Measurements from ENCODE around the gene GAK. TPM values are rescaled to one million over a fixed set of nuclear protein-coding genes. Genes with fewer than 3 reads are reported as not detected.

Gene GAK
- total RNA-seq, 1 donor from 2014 or later, result 86.9 TPM

DNA sequence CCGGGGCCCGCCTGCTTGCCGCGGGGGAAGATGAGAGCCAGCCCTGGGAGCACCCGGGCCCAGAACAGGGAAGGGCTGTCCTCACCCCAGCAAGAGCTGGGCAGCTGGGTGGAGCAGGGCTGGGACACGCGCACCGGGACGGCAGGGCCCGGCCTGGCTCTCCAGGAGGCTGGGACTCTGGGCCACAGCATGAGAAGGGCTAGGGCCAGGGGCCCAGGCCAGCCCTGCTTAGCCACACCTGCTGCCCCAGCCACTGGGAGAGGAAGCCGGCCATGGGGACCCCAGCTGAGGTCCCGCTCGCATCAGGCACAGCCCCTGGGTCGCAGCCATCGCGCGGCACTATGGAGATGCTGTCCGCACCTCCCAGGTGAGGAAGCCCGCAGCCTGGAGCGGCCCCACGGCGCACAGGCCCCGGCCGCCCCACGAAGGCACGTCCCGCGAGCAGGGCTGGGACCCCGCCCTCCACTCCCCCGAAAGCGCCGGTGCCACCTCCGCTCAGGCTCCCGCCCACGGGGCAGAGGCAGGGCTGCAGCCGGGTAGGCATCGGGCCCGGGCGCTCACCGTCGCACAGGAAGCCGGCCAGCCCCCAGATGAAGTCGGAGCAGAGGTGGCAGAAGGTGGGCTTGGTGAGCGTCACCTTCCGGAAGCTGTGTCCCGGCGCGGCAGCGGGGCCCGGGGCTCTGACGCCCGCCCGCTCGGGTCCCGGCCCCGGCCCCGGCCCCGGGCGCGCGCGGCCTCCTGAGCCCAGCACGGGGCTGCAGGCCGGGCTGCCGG, 40.7 kb upstream of the GAK start:
- Histone ChIP-seq H3K4me1 (ENCODE audit: insufficient read depth, low read length) (peaks cover 10% of the 10 kb centered on the region), H3K27ac (ENCODE audit: low read depth, low read length) (no peak overlapping the region), H3K4me2 (ENCODE audit: low read length) (peak overlapping the region; percentile 94), H3K9me3 (ENCODE audit: insufficient read depth, low read depth, low read length) (no peaks in the 10 kb centered on the region), H4K20me1 (ENCODE audit: insufficient read depth, low read length) (peaks cover 36% of the 10 kb centered on the region), H2AFZ (ENCODE audit: low read depth, low read length) (peak overlapping the region; percentile 73), H3K4me3 (ENCODE audit: insufficient read depth, low read depth, low read length) (peak overlapping the region; percentile 68), H3K9ac (ENCODE audit: low read length) (peak overlapping the region; percentile 76), H3K36me3 (ENCODE audit: insufficient read depth, low read length) (no peaks in the 10 kb centered on the region), H3K27me3 (ENCODE audit: insufficient read depth, low read length) (no peaks in the 10 kb centered on the region), H3K79me2 (ENCODE audit: insufficient read depth, low read length) (peaks cover 7% of the 10 kb centered on the region)
- DNase-seq (ENCODE audit: low read depth), result no peak
- no peak overlapping the region for H3K27ac Mint-ChIP-seq (ENCODE audit: unreplicated experiment)
- TF ChIP-seq, protein P1, sequence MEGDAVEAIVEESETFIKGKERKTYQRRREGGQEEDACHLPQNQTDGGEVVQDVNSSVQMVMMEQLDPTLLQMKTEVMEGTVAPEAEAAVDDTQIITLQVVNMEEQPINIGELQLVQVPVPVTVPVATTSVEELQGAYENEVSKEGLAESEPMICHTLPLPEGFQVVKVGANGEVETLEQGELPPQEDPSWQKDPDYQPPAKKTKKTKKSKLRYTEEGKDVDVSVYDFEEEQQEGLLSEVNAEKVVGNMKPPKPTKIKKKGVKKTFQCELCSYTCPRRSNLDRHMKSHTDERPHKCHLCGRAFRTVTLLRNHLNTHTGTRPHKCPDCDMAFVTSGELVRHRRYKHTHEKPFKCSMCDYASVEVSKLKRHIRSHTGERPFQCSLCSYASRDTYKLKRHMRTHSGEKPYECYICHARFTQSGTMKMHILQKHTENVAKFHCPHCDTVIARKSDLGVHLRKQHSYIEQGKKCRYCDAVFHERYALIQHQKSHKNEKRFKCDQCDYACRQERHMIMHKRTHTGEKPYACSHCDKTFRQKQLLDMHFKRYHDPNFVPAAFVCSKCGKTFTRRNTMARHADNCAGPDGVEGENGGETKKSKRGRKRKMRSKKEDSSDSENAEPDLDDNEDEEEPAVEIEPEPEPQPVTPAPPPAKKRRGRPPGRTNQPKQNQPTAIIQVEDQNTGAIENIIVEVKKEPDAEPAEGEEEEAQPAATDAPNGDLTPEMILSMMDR (IDR thresholded peaks at IDR 0.05; ENCODE audit: insufficient read depth, low read depth, low read length), result no peak
- TF ChIP-seq EZH2 (IDR thresholded peaks at IDR 0.05; ENCODE audit: insufficient read depth, low read length), result no peak
- H3K36me3 Mint-ChIP-seq (ENCODE audit: low read depth, unreplicated experiment), result peaks cover 5% of the 10 kb centered on the region
- H3K4me3 Mint-ChIP-seq (ENCODE audit: unreplicated experiment), result peak overlapping the region; percentile 69
- H3K9me3 Mint-ChIP-seq (ENCODE audit: unreplicated experiment), result no peaks in the 10 kb centered on the region
- no peak for FAIRE-seq
- no peaks in the 10 kb centered on the region for H3K27me3 Mint-ChIP-seq (ENCODE audit: low read depth, unreplicated experiment)
- no peaks in the 10 kb centered on the region for H3K4me1 Mint-ChIP-seq (ENCODE audit: low read depth, unreplicated experiment)

DNA sequence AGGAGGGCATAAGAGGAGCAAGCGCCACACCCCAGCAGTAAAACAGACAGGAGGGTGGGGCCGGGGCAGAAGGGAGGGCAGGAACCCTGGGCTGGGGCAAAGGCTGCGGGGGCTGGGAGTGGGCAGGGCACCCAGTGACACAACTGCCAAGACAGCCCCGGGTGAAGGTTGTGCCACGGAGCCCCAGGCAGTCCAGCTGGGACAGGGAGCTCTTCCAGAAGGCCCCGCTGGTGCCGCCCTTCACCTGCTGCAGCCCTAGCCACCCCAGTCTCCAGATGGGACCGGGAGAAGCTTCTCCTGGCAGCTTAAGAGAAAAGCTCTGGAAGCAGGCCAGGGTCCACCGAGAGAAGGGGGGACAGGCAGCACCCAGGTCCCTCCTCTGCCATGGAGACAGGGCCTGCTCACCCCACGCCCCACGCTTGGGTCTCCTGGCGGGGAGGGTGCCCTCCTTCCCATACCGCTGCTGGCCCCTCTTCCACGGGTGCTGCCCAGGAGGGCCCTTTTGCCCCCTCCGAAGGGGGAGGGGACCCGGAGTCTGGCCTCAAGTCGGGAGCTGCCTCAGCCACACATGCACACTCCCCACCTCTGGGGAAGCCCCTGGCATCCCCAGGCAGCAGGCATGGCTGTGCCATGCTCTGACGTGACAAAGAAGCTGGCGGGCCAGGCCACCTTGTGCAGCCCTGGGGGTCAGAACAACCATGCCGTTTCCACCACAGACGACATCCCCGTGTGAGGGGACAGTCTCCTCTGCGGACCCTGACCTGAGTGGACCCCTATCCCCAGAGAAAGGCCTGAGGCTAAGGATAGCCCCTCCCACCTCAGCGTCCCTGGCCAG, 39.8 kb upstream of the GAK start:
- Histone ChIP-seq H3K36me3 (ENCODE audit: insufficient read depth, low read length) (no peaks in the 10 kb centered on the region), H4K20me1 (ENCODE audit: insufficient read depth, low read length) (peaks cover 36% of the 10 kb centered on the region), H3K4me3 (ENCODE audit: insufficient read depth, low read depth, low read length) (peak overlapping the region; percentile 68), H3K4me1 (ENCODE audit: insufficient read depth, low read length) (peaks cover 10% of the 10 kb centered on the region), H3K79me2 (ENCODE audit: insufficient read depth, low read length) (peaks cover 7% of the 10 kb centered on the region), H3K9ac (ENCODE audit: low read length) (peak overlapping the region; percentile 76), H3K9me3 (ENCODE audit: insufficient read depth, low read depth, low read length) (no peaks in the 10 kb centered on the region), H3K27ac (ENCODE audit: low read depth, low read length) (no peak overlapping the region), H3K27me3 (ENCODE audit: insufficient read depth, low read length) (no peaks in the 10 kb centered on the region), H2AFZ (ENCODE audit: low read depth, low read length) (no peak overlapping the region), H3K4me2 (ENCODE audit: low read length) (peak overlapping the region; percentile 94)
- H3K9me3 Mint-ChIP-seq (ENCODE audit: unreplicated experiment), result no peaks in the 10 kb centered on the region
- H3K27ac Mint-ChIP-seq (ENCODE audit: unreplicated experiment), result no peak overlapping the region
- no peak for FAIRE-seq
- TF ChIP-seq, protein P1 (IDR thresholded peaks at IDR 0.05; ENCODE audit: insufficient read depth, low read depth, low read length), result no peak
- TF ChIP-seq EZH2 (IDR thresholded peaks at IDR 0.05; ENCODE audit: insufficient read depth, low read length), result no peak
- H3K4me1 Mint-ChIP-seq (ENCODE audit: low read depth, unreplicated experiment), result no peaks in the 10 kb centered on the region
- H3K36me3 Mint-ChIP-seq (ENCODE audit: low read depth, unreplicated experiment), result peaks cover 5% of the 10 kb centered on the region
- DNase-seq (ENCODE audit: low read depth), result no peak
- H3K27me3 Mint-ChIP-seq (ENCODE audit: low read depth, unreplicated experiment), result no peaks in the 10 kb centered on the region
- H3K4me3 Mint-ChIP-seq (ENCODE audit: unreplicated experiment), result peak overlapping the region; percentile 69

Measured in astrocyte (in vitro differentiated cells and primary cell).